IPS-NIHi7 (cell line): ENCODE results near the gene UNKL.
A peak's percentile ranks its signal among the peaks of the same experiment; 100 is the strongest.
"Not testable (repeated sequence)": the region's sequence is repeated elsewhere in the genome, so short reads cannot be mapped to it uniquely, and the experiment has no call there.

Experiments used
- DNase-seq: peaks from one replicate; pipeline ENCODE4 v3.0.0; 2012; ENCODE audit warnings: mixed read lengths; ENCODE audit errors: extremely low spot score

Gene UNKL

GRCh38 chr16:1338855-1339675 lies 75.4 kb downstream of the UNKL start:
- no peak for DNase-seq

- DNase-seq: peak; percentile 48
Observed at GRCh38 chr16:1338119-1338730, 76.3 kb downstream of the UNKL start.

GRCh38 chr16:1337486-1337885 lies 77.0 kb downstream of the UNKL start:
- DNase-seq: no peak

GRCh38 chr16:1336619-1337018 lies 77.9 kb downstream of the UNKL start:
- no peak for DNase-seq

GRCh38 chr16:1335996-1336395 lies 78.5 kb downstream of the UNKL start:
- no peak for DNase-seq

GRCh38 chr16:1335211-1335971 lies 79.1 kb downstream of the UNKL start:
- no peak for DNase-seq

GRCh38 chr16:1334739-1335138 lies 79.8 kb downstream of the UNKL start:
- no peak for DNase-seq

GRCh38 chr16:1333854-1334700 lies 80.4 kb downstream of the UNKL start:
- DNase-seq: no peak

- DNase-seq: peak; percentile 73
Observed at GRCh38 chr16:1333149-1333812, 81.2 kb downstream of the UNKL start, which contains the start of gene BAIAP3. Gene BAIAP3, plus strand, starts transcription at chr16:1333645. Its CDS starts 4,905 bp downstream, at chr16:1338550.

- no peak for DNase-seq
Observed at GRCh38 chr16:1332618-1333148, 81.8 kb downstream of the UNKL start.

- peak; percentile 90 for DNase-seq
Observed at GRCh38 chr16:1331712-1332617, 82.5 kb downstream of the UNKL start.

GRCh38 chr16:1330931-1331711 lies 83.4 kb downstream of the UNKL start:
- no peak for DNase-seq

GRCh38 chr16:1330260-1330914 lies 84.1 kb downstream of the UNKL start:
- DNase-seq: peak; percentile 81

GRCh38 chr16:1328961-1329360 lies 85.5 kb downstream of the UNKL start:
- DNase-seq: not testable (repeated sequence)

GRCh38 chr16:1328136-1328535 lies 86.4 kb downstream of the UNKL start:
- DNase-seq: not testable (repeated sequence)

GRCh38 chr16:1327619-1327947 lies 86.9 kb downstream of the UNKL start:
- no peak for DNase-seq

- DNase-seq: no peak
Observed at GRCh38 chr16:1326946-1327618, 87.4 kb downstream of the UNKL start.

GRCh38 chr16:1326391-1326790 lies 88.1 kb downstream of the UNKL start:
- no peak for DNase-seq
